ENCODE measurements around the gene LRRK1. TPM values are rescaled to one million over a fixed set of nuclear protein-coding genes. Genes with fewer than 3 reads are reported as not detected.
A peak's percentile ranks its signal among the peaks of the same experiment; 100 is the strongest.

Gene LRRK1
- total and polyA plus RNA-seq, 2 of the 4 experiments (the other 2 are of a cell fraction): 3.0 to 5.8 TPM

DNA sequence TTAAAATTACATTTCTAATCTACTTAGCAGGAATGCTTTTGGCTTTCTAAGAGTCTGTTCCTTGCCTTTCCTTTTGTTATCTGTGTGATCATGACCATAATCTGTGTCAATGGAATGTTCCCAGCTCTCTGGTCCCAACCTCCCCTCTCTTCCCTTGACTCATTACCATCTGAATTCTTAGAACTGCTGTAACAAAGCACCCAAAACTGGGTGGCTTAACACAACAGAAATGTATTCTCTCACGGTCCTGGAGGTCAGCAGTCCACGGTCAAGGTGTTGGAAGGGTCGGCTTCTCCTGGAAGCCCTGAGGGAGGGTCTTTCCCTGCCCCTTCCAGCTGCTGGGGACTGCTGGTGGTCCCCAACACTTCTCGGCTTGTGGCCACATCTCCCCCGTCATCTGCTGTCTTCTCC, 81.1 kb downstream of the LRRK1 start:
- in situ Hi-C loops (cut with MboI; ENCODE audit: low sequenced_read_pairs): no loop called here
- H3K27ac ChIP-seq (ENCODE audit: insufficient read depth, low read length): no peak overlapping the region
- peaks cover 3% of the 10 kb centered on the region; the same call in 1 of the 2 replicates for H3K9me1 ChIP-seq (ENCODE audit: insufficient read depth, low read length)
- 89% methylated on average over 4 of the region's 5 CpGs; no CpG with 5 or more reads in 1 of the 2 experiments for WGBS, 2 experiments (ENCODE audit: extremely low coverage in 2 of 2, insufficient read length in 1 of 2)
- no peak overlapping the region for H2AK5ac ChIP-seq (ENCODE audit: low read depth, low read length)
- BruUV-seq (replicated peaks): no TSS peak
- no peak overlapping the region for H2AK9ac ChIP-seq (replicated peaks; ENCODE audit: low read depth, low read length, poor library complexity)
- no peak overlapping the region for H3K23ac ChIP-seq (ENCODE audit: low read depth, low read length)
- H3K36me3 ChIP-seq (ENCODE audit: control insufficient read depth, insufficient read depth, low read length): 0 out of 2 replicates have a peak, but pooled peaks cover 2% of the 10 kb centered on the region
- no peak overlapping the region for H2BK15ac ChIP-seq (ENCODE audit: low read depth, low read length)
- H2BK120ac ChIP-seq (ENCODE audit: low read depth, low read length): no peak overlapping the region
- no peak overlapping the region for H3K56ac ChIP-seq (ENCODE audit: extremely low read depth, insufficient read depth, low read length)
- no peak overlapping the region for H3K4me2 ChIP-seq (ENCODE audit: low read depth, low read length)
- H4K8ac ChIP-seq (ENCODE audit: low read depth in 2 of 2, low read length in 2 of 2): no peak overlapping the region
- ATAC-seq (ENCODE audit: low read depth) (no peak), DNase-seq (peak; percentile 29)
- no peaks in the 10 kb centered on the region for H3K27me3 ChIP-seq (ENCODE audit: control insufficient read depth, insufficient read depth, low read length)
- H3K9me3 ChIP-seq (ENCODE audit: control insufficient read depth, insufficient read depth, low read length): peaks cover 3% of the 10 kb centered on the region; the same call in 1 of the 2 replicates
- POLR2A ChIA-PET (ENCODE audit: unreplicated experiment): no interaction called here
- no peak overlapping the region for H3K4me3 ChIP-seq (ENCODE audit: insufficient read depth, low read depth, low read length)
- no peaks in the 10 kb centered on the region for H3K79me1 ChIP-seq (ENCODE audit: low read depth in 1 of 2, low read length in 2 of 2)
- H4K5ac ChIP-seq (ENCODE audit: low read depth, low read length): no peak overlapping the region
- TF ChIP-seq CEBPB (IDR thresholded peaks at IDR 0.05; ENCODE audit: low read depth, low read length) (no peak), MAFK (IDR thresholded peaks at IDR 0.05; ENCODE audit: low read depth, low read length) (no peak)
- intact Hi-C loops (cut with micrococcal nuclease): no loop called here
- no peak overlapping the region for H3K14ac ChIP-seq (replicated peaks; ENCODE audit: low read depth, low read length)
- H3K9ac ChIP-seq (ENCODE audit: low read depth, low read length): no peak overlapping the region
- H2BK20ac ChIP-seq (ENCODE audit: low read depth, low read length): no peak overlapping the region
- dilution Hi-C loops (cut with HindIII; ENCODE audit: low sequenced_read_pairs, unreplicated experiment): loop anchor here (25.0 kb wide), 1 partner anchor 363 kb away; no protein-coding TSS in a partner anchor
- peaks cover 6% of the 10 kb centered on the region for H3K4me1 ChIP-seq (ENCODE audit: control insufficient read depth, insufficient read depth, low read length)
- no peak overlapping the region for H3K18ac ChIP-seq (ENCODE audit: low read depth, low read length)
- no peak overlapping the region for H4K91ac ChIP-seq (ENCODE audit: insufficient read depth, low read depth, low read length)
- H3K4ac ChIP-seq (ENCODE audit: low read depth, low read length): no peak overlapping the region
- no peaks in the 10 kb centered on the region for H4K20me1 ChIP-seq (ENCODE audit: insufficient read depth, low read length)
- no peak overlapping the region for H2AFZ ChIP-seq (replicated peaks; ENCODE audit: low read length, poor library complexity)
- CTCF ChIA-PET: interaction anchor here (0.6 kb wide), 1 partner anchor 82 kb away, joined by 3 read pairs; no protein-coding TSS in a partner anchor
- no peak overlapping the region for H2BK5ac ChIP-seq (ENCODE audit: low read depth, low read length, poor library complexity, severe bottlenecking)
